ENCODE results near the gene DHX35. TPM values are rescaled to one million over a fixed set of nuclear protein-coding genes. Genes with fewer than 3 reads are reported as not detected.

The DHX35 gene
- total and polyA plus RNA-seq, 2 of the 8 experiments (the other 6 are each of a cell fraction or from before 2014, with no cell fraction given), result 21.9 to 27.7 TPM

- Histone ChIP-seq H3K14ac (ENCODE audit: insufficient read length) (no peak overlapping the region), H4K20me1 (replicated peaks in 1 of 2; ENCODE audit: control insufficient read depth in 1 of 2, insufficient read depth in 2 of 2, low read length in 2 of 2) (peaks cover 1 to 3% of the 10 kb centered on the region in 2 experiments), H3K9me3 (ENCODE audit: insufficient read depth in 2 of 2, low read depth in 1 of 2, low read length in 1 of 2) (no peaks in the 10 kb centered on the region), H3K36me3 (ENCODE audit: control insufficient read depth in 2 of 4, insufficient read depth in 4 of 4, low read length in 3 of 4) (peaks cover 0 to 16% (median 2%) of the 10 kb centered on the region in 4 experiments; a peak in 4 of 8 replicates), H2BK12ac (ENCODE audit: low read depth, low read length) (no peak overlapping the region), H2BK15ac (ENCODE audit: low read length) (no peak overlapping the region), H4K5ac (ENCODE audit: insufficient read length, low read depth, low read length) (no peak overlapping the region), H2BK120ac (replicated peaks; ENCODE audit: low read depth, low read length) (no peak overlapping the region), H3K23ac (ENCODE audit: insufficient read length) (no peak overlapping the region), H2AK5ac (ENCODE audit: low read depth, low read length) (no peak overlapping the region), H2AFZ (ENCODE audit: low read length) (no peak overlapping the region), H2BK5ac (ENCODE audit: low read depth, low read length) (no peak overlapping the region), H3K4me3 (ENCODE audit: extremely low read depth in 1 of 4, insufficient read depth in 2 of 4, low read depth in 3 of 4, low read length in 4 of 4) (no peak overlapping the region), H3K4me1 (replicated peaks in 1 of 4; ENCODE audit: control insufficient read depth in 3 of 4, insufficient read depth in 4 of 4, low read length in 3 of 4) (no peaks in the 10 kb centered on the region), H3K27ac (ENCODE audit: low read depth, low read length) (no peak overlapping the region), H3K56ac (replicated peaks; ENCODE audit: insufficient read length, low read depth, low read length) (no peak overlapping the region), H3K4ac (replicated peaks; ENCODE audit: insufficient read length, low read depth, low read length) (no peak overlapping the region), H3K4me2 (ENCODE audit: insufficient read depth in 1 of 2, low read depth in 2 of 2, low read length in 2 of 2) (no peak overlapping the region), H3K9ac (replicated peaks in 1 of 4; ENCODE audit: extremely low read depth in 1 of 4, low read depth in 3 of 4, low read length in 3 of 4) (no peak overlapping the region), H2BK20ac (ENCODE audit: low read length) (no peak overlapping the region), H3K23me2 (ENCODE audit: low read depth, low read length) (no peaks in the 10 kb centered on the region; the same call in 1 of the 2 replicates), H3K79me2 (ENCODE audit: control insufficient read depth in 1 of 2, insufficient read depth in 2 of 2, low read length in 2 of 2) (peaks cover 0 to 31% of the 10 kb centered on the region in 2 experiments; a peak in 2 of 4 replicates), H4K91ac (replicated peaks; ENCODE audit: insufficient read length, low read length) (no peak overlapping the region), H3K27me3 (replicated peaks in 1 of 4; ENCODE audit: control insufficient read depth in 3 of 4, extremely low read depth in 1 of 4, insufficient read depth in 3 of 4, low read length in 3 of 4) (no peaks in the 10 kb centered on the region), H3K18ac (ENCODE audit: extremely low read depth, low read length) (no peak overlapping the region), H3K79me1 (ENCODE audit: low read depth, low read length) (no peaks in the 10 kb centered on the region; the same call in 1 of the 2 replicates), H4K8ac (ENCODE audit: extremely low read depth, insufficient read depth, low read length) (no peak overlapping the region)
- FAIRE-seq, result no peak
- no peak for DNase-seq (ENCODE audit: low read depth in 1 of 2, low spot score in 2 of 2)
- CTCF ChIA-PET (ENCODE audit: partially characterized antibody), result interaction anchor here (0.6 to 1.0 kb wide), 3 partner anchors 12 to 27 kb away, joined by 3 to 4 read pairs (median 4); no protein-coding TSS in a partner anchor
- POLR2A ChIA-PET (ENCODE audit: partially characterized antibody), result interaction anchor here (0.7 to 4.1 kb wide), 5 partner anchors 12 to 22 kb away, joined by 3 to 18 read pairs (median 3); partner anchors contain the start of gene DHX35
- WGBS, 2 experiments (ENCODE audit: extremely low coverage in 1 of 2, insufficient coverage in 1 of 2, insufficient read length in 1 of 2, insufficient replicate concordance in 2 of 2, low coverage in 1 of 2, low lambda C conversion rate in 2 of 2, missing lambda C conversion rate in 1 of 2), result 92% methylated on average over 3 of the region's 3 CpGs; no CpG with 5 or more reads in 1 of the 2 experiments
- TF ChIP-seq RXRA (IDR thresholded peaks at IDR 0.05; ENCODE audit: insufficient read depth, low read depth, low read length) (no peak), YY1 (IDR thresholded peaks at IDR 0.05; ENCODE audit: low read depth, low read length) (no peak), SP1 (IDR thresholded peaks at IDR 0.05; ENCODE audit: low read depth, low read length) (no peak), ATF2 (IDR thresholded peaks at IDR 0.05; ENCODE audit: low read length) (no peak), KDM5A (IDR thresholded peaks at IDR 0.05; ENCODE audit: low read length) (no peak), NANOG (IDR thresholded peaks at IDR 0.05; ENCODE audit: insufficient read depth, low read depth, low read length, poor library complexity, severe bottlenecking) (no peak)
These were observed 17.7 kb downstream of the DHX35 start for GRCh38 chr20:38979842-38980241.
